Effector memory CD8-positive, alpha-beta T cell (primary cell): ENCODE data around the gene RFX8.
A peak's percentile ranks its signal among the peaks of the same experiment; 100 is the strongest.
"Not testable (repeated sequence)": the region's sequence is repeated elsewhere in the genome, so short reads cannot be mapped to it uniquely, and the experiment has no call there.

Experiments used
- ATAC-seq: fragments of 150-1000 bp; cut with Tn5 transposase; replicated peaks from 2 replicates; pipeline ENCODE4 v1.10.0; 2021; ENCODE audit warnings: mild to moderate bottlenecking, moderate library complexity
- DNase-seq, 3 experiments: peaks; one replicate each; pipeline ENCODE4 v3.0.0; 2021
- H3K27ac Mint-ChIP-seq, 2 donors: one replicate each; pipeline ENCODE4 v1.8.0; 2022; ENCODE audit warnings: mild to moderate bottlenecking in 2 of 2, mixed read lengths in 2 of 2, moderate library complexity in 2 of 2
- H3K27me3 Mint-ChIP-seq, 2 donors: one replicate each; pipeline ENCODE4 v1.8.0; 2022; ENCODE audit warnings: mixed read lengths in 2 of 2
- H3K36me3 Mint-ChIP-seq: one replicate; pipeline ENCODE4 v1.8.0; 2022; ENCODE audit warnings: mild to moderate bottlenecking, moderate library complexity, mixed read lengths; ENCODE audit not compliant: insufficient read depth
- H3K4me1 Mint-ChIP-seq, 2 donors: one replicate each; pipeline ENCODE4 v1.8.0; 2022; ENCODE audit warnings: low read depth in 2 of 2, mixed read lengths in 2 of 2
- H3K4me3 Mint-ChIP-seq, 2 donors: one replicate each; pipeline ENCODE4 v1.8.0; 2022; ENCODE audit warnings: mild to moderate bottlenecking in 2 of 2, mixed read lengths in 2 of 2, moderate library complexity in 2 of 2
- H3K9me3 Mint-ChIP-seq, 2 donors: one replicate each; pipeline ENCODE4 v1.8.0; 2022; ENCODE audit warnings: mixed read lengths in 2 of 2

RFX8 gene

GRCh38 chr2:101505276-101505675 is 30.4 kb upstream of the RFX8 start:
- Mint-ChIP-seq H3K27me3 (peaks cover 0 to 10% of the 10 kb centered on the region in 2 donors), H3K4me1 (peaks cover 3 to 11% of the 10 kb centered on the region in 2 donors)
- DNase-seq, H3K36me3 Mint-ChIP-seq, H3K9me3 Mint-ChIP-seq, H3K4me3 Mint-ChIP-seq, ATAC-seq, H3K27ac Mint-ChIP-seq: not testable (repeated sequence)

GRCh38 chr2:101504744-101505143 is 29.8 kb upstream of the RFX8 start:
- H3K27ac Mint-ChIP-seq, DNase-seq, H3K4me3 Mint-ChIP-seq, H3K36me3 Mint-ChIP-seq, H3K9me3 Mint-ChIP-seq, ATAC-seq, H3K27me3 Mint-ChIP-seq: not testable (repeated sequence)
- peaks cover 3 to 11% of the 10 kb centered on the region in 2 donors for H3K4me1 Mint-ChIP-seq

GRCh38 chr2:101502095-101502494 is 27.2 kb upstream of the RFX8 start:
- DNase-seq (no peak), ATAC-seq (no peak)
- Mint-ChIP-seq H3K36me3 (no peaks in the 10 kb centered on the region), H3K27ac (peak overlapping the region in 1 of 2 donors; percentile 26), H3K9me3 (no peaks in the 10 kb centered on the region), H3K4me1 (peaks cover 3 to 11% of the 10 kb centered on the region in 2 donors), H3K4me3 (no peak overlapping the region), H3K27me3 (no peaks in the 10 kb centered on the region)

GRCh38 chr2:101501443-101501842 is 26.5 kb upstream of the RFX8 start:
- Mint-ChIP-seq H3K27ac (peak overlapping the region in 1 of 2 donors; percentile 26), H3K27me3 (no peaks in the 10 kb centered on the region), H3K4me3 (no peak overlapping the region), H3K36me3 (no peaks in the 10 kb centered on the region), H3K4me1 (peaks cover 3 to 11% of the 10 kb centered on the region in 2 donors), H3K9me3 (no peaks in the 10 kb centered on the region)
- DNase-seq (no peak), ATAC-seq (no peak)

GRCh38 chr2:101500860-101501259 is 25.9 kb upstream of the RFX8 start:
- Mint-ChIP-seq H3K9me3 (no peaks in the 10 kb centered on the region), H3K27me3 (no peaks in the 10 kb centered on the region), H3K4me1 (peaks cover 3 to 11% of the 10 kb centered on the region in 2 donors), H3K36me3 (no peaks in the 10 kb centered on the region), H3K4me3 (no peak overlapping the region), H3K27ac (no peak overlapping the region)
- no peak for DNase-seq
- ATAC-seq, result no peak

GRCh38 chr2:101500180-101500579 is 25.3 kb upstream of the RFX8 start:
- H3K4me3 Mint-ChIP-seq, result no peak overlapping the region
- ATAC-seq (no peak), DNase-seq (no peak)
- no peaks in the 10 kb centered on the region for H3K9me3 Mint-ChIP-seq
- peaks cover 3 to 11% of the 10 kb centered on the region in 2 donors for H3K4me1 Mint-ChIP-seq
- H3K27me3 Mint-ChIP-seq, result no peaks in the 10 kb centered on the region
- H3K27ac Mint-ChIP-seq, result no peak overlapping the region
- no peaks in the 10 kb centered on the region for H3K36me3 Mint-ChIP-seq

- Mint-ChIP-seq H3K4me3 (no peak overlapping the region), H3K27ac (no peak overlapping the region), H3K27me3 (peaks cover under 1 to 2% of the 10 kb centered on the region in 2 donors), H3K9me3 (no peaks in the 10 kb centered on the region), H3K36me3 (no peaks in the 10 kb centered on the region), H3K4me1 (no peaks in the 10 kb centered on the region)
- ATAC-seq (no peak), DNase-seq (no peak)
Measured at GRCh38 chr2:101496279-101496678, 21.4 kb upstream of the RFX8 start.

GRCh38 chr2:101492936-101493473 is 18.1 kb upstream of the RFX8 start:
- no peak for ATAC-seq
- DNase-seq, result no peak
- H3K4me1 Mint-ChIP-seq, result no peaks in the 10 kb centered on the region
- H3K27me3 Mint-ChIP-seq, result peaks cover 10 to 16% of the 10 kb centered on the region in 2 donors
- H3K36me3 Mint-ChIP-seq, result no peaks in the 10 kb centered on the region
- no peak overlapping the region for H3K27ac Mint-ChIP-seq
- no peak overlapping the region for H3K4me3 Mint-ChIP-seq
- no peaks in the 10 kb centered on the region for H3K9me3 Mint-ChIP-seq

GRCh38 chr2:101486994-101487393 is 12.1 kb upstream of the RFX8 start:
- ATAC-seq, result no peak
- Mint-ChIP-seq H3K27ac (peak overlapping the region in 1 of 2 donors; percentile 59), H3K4me1 (peaks cover 4 to 11% of the 10 kb centered on the region in 2 donors), H3K36me3 (peaks cover 2% of the 10 kb centered on the region), H3K9me3 (no peaks in the 10 kb centered on the region), H3K27me3 (peaks cover 16 to 17% of the 10 kb centered on the region in 2 donors), H3K4me3 (peak overlapping the region in 1 of 2 donors; percentile 32)
- DNase-seq, result no peak

- H3K4me3 Mint-ChIP-seq, result no peak overlapping the region
- ATAC-seq, result no peak
Measured at GRCh38 chr2:101486258-101486701, 11.4 kb upstream of the RFX8 start.

GRCh38 chr2:101485856-101486255 is 10.9 kb upstream of the RFX8 start:
- Mint-ChIP-seq H3K4me3 (no peak overlapping the region), H3K27me3 (peaks cover 16 to 20% of the 10 kb centered on the region in 2 donors), H3K27ac (peak overlapping the region; percentile 18 to 30), H3K9me3 (no peaks in the 10 kb centered on the region), H3K4me1 (peaks cover 4 to 11% of the 10 kb centered on the region in 2 donors), H3K36me3 (peaks cover 2% of the 10 kb centered on the region)
- DNase-seq, result no peak
- no peak for ATAC-seq

More at GRCh38 chr2:101486258-101486701, 11.4 kb upstream of the RFX8 start:
- no peak for DNase-seq
- peak overlapping the region; percentile 18 to 30 for H3K27ac Mint-ChIP-seq
- H3K27me3 Mint-ChIP-seq, result peaks cover 16 to 20% of the 10 kb centered on the region in 2 donors
- no peaks in the 10 kb centered on the region for H3K9me3 Mint-ChIP-seq
- H3K4me1 Mint-ChIP-seq, result peaks cover 4 to 11% of the 10 kb centered on the region in 2 donors
- H3K36me3 Mint-ChIP-seq, result peaks cover 2% of the 10 kb centered on the region

GRCh38 chr2:101480764-101481163 is 5.9 kb upstream of the RFX8 start:
- no peaks in the 10 kb centered on the region for H3K9me3 Mint-ChIP-seq
- ATAC-seq, result no peak
- H3K27me3 Mint-ChIP-seq, result peaks cover 17 to 27% of the 10 kb centered on the region in 2 donors
- H3K27ac Mint-ChIP-seq, result no peak overlapping the region
- H3K4me3 Mint-ChIP-seq, result no peak overlapping the region
- no peaks in the 10 kb centered on the region for H3K4me1 Mint-ChIP-seq
- DNase-seq, result no peak
- no peaks in the 10 kb centered on the region for H3K36me3 Mint-ChIP-seq

- H3K27me3 Mint-ChIP-seq, result peaks cover 23 to 25% of the 10 kb centered on the region in 2 donors
- H3K9me3 Mint-ChIP-seq, result no peaks in the 10 kb centered on the region
- H3K4me3 Mint-ChIP-seq, result no peak overlapping the region
- DNase-seq (no peak), ATAC-seq (no peak)
- peaks cover 5 to 6% of the 10 kb centered on the region in 2 donors for H3K4me1 Mint-ChIP-seq
- no peaks in the 10 kb centered on the region for H3K36me3 Mint-ChIP-seq
- no peak overlapping the region for H3K27ac Mint-ChIP-seq
Measured at GRCh38 chr2:101479810-101480209, 4.9 kb upstream of the RFX8 start.

- ATAC-seq (no peak), DNase-seq (no peak)
- Mint-ChIP-seq H3K36me3 (no peaks in the 10 kb centered on the region), H3K4me1 (peaks cover 6 to 7% of the 10 kb centered on the region in 2 donors), H3K9me3 (no peaks in the 10 kb centered on the region), H3K27me3 (peaks cover 25% of the 10 kb centered on the region in 2 donors), H3K4me3 (no peak overlapping the region), H3K27ac (no peak overlapping the region)
Measured at GRCh38 chr2:101479328-101479727, 4.4 kb upstream of the RFX8 start.
